Suprapubic skin (tissue), 4 donors: Measurements from ENCODE around the gene SPPL3.

Experiments
- EP300 ChIP-seq: sonication (generic); formaldehyde crosslinking; IDR thresholded peaks from one replicate; pipeline ENCODE4 v1.6.1; 2017; ENCODE audit warnings: antibody characterized with exemption
- POLR2A ChIP-seq, 2 donors: fragments of 450-650 bp; IDR thresholded peaks; one replicate each; pipeline ENCODE4 v1.6.1; 2017; ENCODE audit warnings: antibody characterized with exemption in 2 of 2, mild to moderate bottlenecking in 2 of 2, moderate library complexity in 2 of 2
- POLR2AphosphoS5 ChIP-seq, 3 donors: sonication (generic); formaldehyde crosslinking; IDR thresholded peaks; one replicate each; pipeline ENCODE4 v1.6.1; 2017; ENCODE audit warnings: antibody characterized with exemption in 3 of 3
- TF ChIP-seq, protein P1 (sequence below), 2 donors: fragments of 200-600 bp in 1 of 2; fragments of 450-650 bp in 1 of 2; sonication (generic) in 1 of 2; IDR thresholded peaks; one replicate each; pipeline ENCODE4 v1.5.1; 2016 to 2019; ENCODE audit warnings: antibody characterized with exemption in 2 of 2, mild to moderate bottlenecking in 1 of 2, moderate library complexity in 1 of 2

GRCh38 chr12:120822832-120823503 lies 81.2 kb downstream of the SPPL3 start:
- TF ChIP-seq, protein P1, sequence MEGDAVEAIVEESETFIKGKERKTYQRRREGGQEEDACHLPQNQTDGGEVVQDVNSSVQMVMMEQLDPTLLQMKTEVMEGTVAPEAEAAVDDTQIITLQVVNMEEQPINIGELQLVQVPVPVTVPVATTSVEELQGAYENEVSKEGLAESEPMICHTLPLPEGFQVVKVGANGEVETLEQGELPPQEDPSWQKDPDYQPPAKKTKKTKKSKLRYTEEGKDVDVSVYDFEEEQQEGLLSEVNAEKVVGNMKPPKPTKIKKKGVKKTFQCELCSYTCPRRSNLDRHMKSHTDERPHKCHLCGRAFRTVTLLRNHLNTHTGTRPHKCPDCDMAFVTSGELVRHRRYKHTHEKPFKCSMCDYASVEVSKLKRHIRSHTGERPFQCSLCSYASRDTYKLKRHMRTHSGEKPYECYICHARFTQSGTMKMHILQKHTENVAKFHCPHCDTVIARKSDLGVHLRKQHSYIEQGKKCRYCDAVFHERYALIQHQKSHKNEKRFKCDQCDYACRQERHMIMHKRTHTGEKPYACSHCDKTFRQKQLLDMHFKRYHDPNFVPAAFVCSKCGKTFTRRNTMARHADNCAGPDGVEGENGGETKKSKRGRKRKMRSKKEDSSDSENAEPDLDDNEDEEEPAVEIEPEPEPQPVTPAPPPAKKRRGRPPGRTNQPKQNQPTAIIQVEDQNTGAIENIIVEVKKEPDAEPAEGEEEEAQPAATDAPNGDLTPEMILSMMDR (IDR thresholded peaks at IDR 0.05): no peak
- TF ChIP-seq POLR2AphosphoS5 (IDR thresholded peaks at IDR 0.05) (no peak), EP300 (no peak), POLR2A (IDR thresholded peaks at IDR 0.05) (no peak)
